NT2/D1 (cell line): Measurements from ENCODE around the gene CYTH3.

Source experiments
- SUZ12 ChIP-seq: IDR thresholded peaks from 2 replicates; pipeline ENCODE4 v1.6.1; 2011; ENCODE audit not compliant: insufficient read length, insufficient read depth; ENCODE audit errors: extremely low read depth
- YY1 ChIP-seq: IDR thresholded peaks from 2 replicates; pipeline ENCODE4 v1.6.1; 2011; ENCODE audit not compliant: insufficient read length, insufficient read depth
- ZNF274 ChIP-seq: IDR thresholded peaks from 2 replicates; pipeline ENCODE4 v1.6.1; 2011; ENCODE audit warnings: mild to moderate bottlenecking, low read depth, low read length

GRCh38 chr7:6291531-6291930 is 19.1 kb upstream of the CYTH3 start:
- TF ChIP-seq YY1 (no peak), ZNF274 (no peak), SUZ12 (no peak)
